HuH-7.5 (cell line): ENCODE measurements around the gene MRPS2.
"Not testable (repeated sequence)": the region's sequence is repeated elsewhere in the genome, so short reads cannot be mapped to it uniquely, and the experiment has no call there.

Experiments
- DNase-seq: peaks from one replicate; pipeline ENCODE4 v3.0.0; 2011; ENCODE audit warnings: low spot score

Gene MRPS2

GRCh38 chr9:135516132-135516860 lies 15.8 kb downstream of the MRPS2 start:
- DNase-seq: no peak

GRCh38 chr9:135517407-135517822 lies 16.9 kb downstream of the MRPS2 start:
- DNase-seq: no peak

- DNase-seq: no peak
Measured at GRCh38 chr9:135519179-135519971, 18.9 kb downstream of the MRPS2 start.

GRCh38 chr9:135520916-135521607 lies 20.6 kb downstream of the MRPS2 start, which contains the start of gene LCN1:
Gene LCN1 (plus strand): TSS chr9:135521440. CDS start chr9:135521498, 58 bp downstream.
- no peak for DNase-seq

- DNase-seq: no peak
Measured at GRCh38 chr9:135521608-135522095, 21.2 kb downstream of the MRPS2 start.

- no peak for DNase-seq
Measured at GRCh38 chr9:135522137-135522877, 21.8 kb downstream of the MRPS2 start.

GRCh38 chr9:135522931-135523330 lies 22.4 kb downstream of the MRPS2 start:
- DNase-seq: no peak

- no peak for DNase-seq
Measured at GRCh38 chr9:135523521-135524129, 23.1 kb downstream of the MRPS2 start.

GRCh38 chr9:135524130-135524861 lies 23.8 kb downstream of the MRPS2 start:
- DNase-seq: no peak

GRCh38 chr9:135525241-135526088 lies 25.0 kb downstream of the MRPS2 start:
- no peak for DNase-seq

GRCh38 chr9:135526089-135526729 lies 25.7 kb downstream of the MRPS2 start:
- no peak for DNase-seq

GRCh38 chr9:135526730-135527571 lies 26.5 kb downstream of the MRPS2 start:
- no peak for DNase-seq

GRCh38 chr9:135528842-135529435 lies 28.5 kb downstream of the MRPS2 start:
- DNase-seq: not testable (repeated sequence)

GRCh38 chr9:135530146-135530545 lies 29.7 kb downstream of the MRPS2 start:
- no peak for DNase-seq

- DNase-seq: no peak
Measured at GRCh38 chr9:135531096-135531495, 30.6 kb downstream of the MRPS2 start.

- no peak for DNase-seq
Measured at GRCh38 chr9:135533113-135533512, 32.6 kb downstream of the MRPS2 start.

GRCh38 chr9:135533674-135534073 lies 33.2 kb downstream of the MRPS2 start:
- no peak for DNase-seq

- DNase-seq: not testable (repeated sequence)
Measured at GRCh38 chr9:135534192-135534711, 33.8 kb downstream of the MRPS2 start.
